Testis (tissue), 2 donors: Measurements from ENCODE around the gene CXCL3.

Source experiments
- CTCF ChIP-seq, 3 experiments: fragments of 450-650 bp in 2 of 3; fragments of 200-600 bp in 1 of 3; sonication (generic) in 1 of 3; IDR thresholded peaks; one replicate each; pipeline ENCODE4 v1.5.1; 2016 to 2019; ENCODE audit warnings: antibody characterized with exemption in 3 of 3, mild to moderate bottlenecking in 2 of 3, moderate library complexity in 1 of 3
- POLR2A ChIP-seq: fragments of 450-650 bp; IDR thresholded peaks from one replicate; pipeline ENCODE4 v1.6.1; 2017; ENCODE audit warnings: antibody characterized with exemption, mild to moderate bottlenecking, moderate library complexity

GRCh38 chr4:73989031-73989430 is 49.5 kb downstream of the CXCL3 start:
- no peak for TF ChIP-seq CTCF (IDR thresholded peaks at IDR 0.05)
- no peak for TF ChIP-seq POLR2A
